Measurements from ENCODE around the gene GBP2. TPM values are rescaled to one million over a fixed set of nuclear protein-coding genes. Genes with fewer than 3 reads are reported as not detected.

The GBP2 gene
- total and polyA plus RNA-seq, 12 donors, result 13.8 to 356 (median 204) TPM

DNA sequence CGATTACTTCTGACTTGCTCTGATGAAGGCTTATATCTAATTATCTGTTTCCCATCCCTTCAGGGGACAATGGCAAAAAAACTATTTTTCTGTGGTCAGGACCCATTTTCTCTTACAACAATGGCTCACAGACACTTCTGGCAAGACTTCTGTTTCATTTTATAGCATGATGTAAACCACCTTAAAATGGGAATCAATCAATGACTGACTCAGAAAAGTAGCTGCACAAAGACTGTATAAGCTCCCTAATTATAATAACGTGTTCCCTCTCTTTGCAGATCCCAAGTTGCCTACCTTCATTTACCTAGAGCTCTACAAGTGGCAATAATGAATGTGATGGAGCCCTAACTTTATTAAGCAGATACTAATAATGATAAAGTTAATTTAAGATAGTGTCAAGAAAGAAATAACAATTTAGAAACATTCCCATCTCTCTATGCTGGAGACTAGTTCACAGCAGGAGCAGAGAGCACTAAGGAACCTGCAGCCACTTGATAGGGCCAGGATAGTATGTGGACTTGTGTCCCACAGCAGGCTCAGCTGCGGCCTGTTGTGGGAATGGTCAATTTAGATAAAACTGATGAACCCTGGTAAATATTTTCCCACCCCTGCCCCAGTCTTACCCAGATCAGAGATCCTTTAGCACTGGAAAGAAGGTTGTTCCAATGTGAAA is 538 bp downstream of the GBP2 start:
- peaks cover 31 to 45% of the 10 kb centered on the region in 2 donors for H3K4me1 ChIP-seq (replicated peaks in 1 of 2)
- no peaks in the 10 kb centered on the region for H3K9me3 ChIP-seq (replicated peaks in 1 of 3)
- H3K27me3 ChIP-seq, result no peaks in the 10 kb centered on the region
- peaks cover 0 to 14% of the 10 kb centered on the region in 2 donors for H3K36me3 ChIP-seq (replicated peaks in 1 of 2)
- intact Hi-C loops (cut with DNase I), result no loop called here
- 34 to 50% (median 43%) methylated on average over 3 of the region's 3 CpGs for WGBS, 4 donors
- H3K27ac ChIP-seq, result peak overlapping the region; percentile 36 to 81 (median 75)
- TF ChIP-seq POLR2A (IDR thresholded peaks at IDR 0.05), result no peak
- TF ChIP-seq, protein P1, sequence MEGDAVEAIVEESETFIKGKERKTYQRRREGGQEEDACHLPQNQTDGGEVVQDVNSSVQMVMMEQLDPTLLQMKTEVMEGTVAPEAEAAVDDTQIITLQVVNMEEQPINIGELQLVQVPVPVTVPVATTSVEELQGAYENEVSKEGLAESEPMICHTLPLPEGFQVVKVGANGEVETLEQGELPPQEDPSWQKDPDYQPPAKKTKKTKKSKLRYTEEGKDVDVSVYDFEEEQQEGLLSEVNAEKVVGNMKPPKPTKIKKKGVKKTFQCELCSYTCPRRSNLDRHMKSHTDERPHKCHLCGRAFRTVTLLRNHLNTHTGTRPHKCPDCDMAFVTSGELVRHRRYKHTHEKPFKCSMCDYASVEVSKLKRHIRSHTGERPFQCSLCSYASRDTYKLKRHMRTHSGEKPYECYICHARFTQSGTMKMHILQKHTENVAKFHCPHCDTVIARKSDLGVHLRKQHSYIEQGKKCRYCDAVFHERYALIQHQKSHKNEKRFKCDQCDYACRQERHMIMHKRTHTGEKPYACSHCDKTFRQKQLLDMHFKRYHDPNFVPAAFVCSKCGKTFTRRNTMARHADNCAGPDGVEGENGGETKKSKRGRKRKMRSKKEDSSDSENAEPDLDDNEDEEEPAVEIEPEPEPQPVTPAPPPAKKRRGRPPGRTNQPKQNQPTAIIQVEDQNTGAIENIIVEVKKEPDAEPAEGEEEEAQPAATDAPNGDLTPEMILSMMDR (IDR thresholded peaks at IDR 0.05), result no peak
- peak overlapping the region; percentile 52 to 71 (median 64) for H3K4me3 ChIP-seq
- no peak for DNase-seq

- no peaks in the 10 kb centered on the region for H3K27me3 ChIP-seq
These were observed 4.3 kb downstream of the GBP2 start for GRCh38 chr1:89121641-89122040.

DNA sequence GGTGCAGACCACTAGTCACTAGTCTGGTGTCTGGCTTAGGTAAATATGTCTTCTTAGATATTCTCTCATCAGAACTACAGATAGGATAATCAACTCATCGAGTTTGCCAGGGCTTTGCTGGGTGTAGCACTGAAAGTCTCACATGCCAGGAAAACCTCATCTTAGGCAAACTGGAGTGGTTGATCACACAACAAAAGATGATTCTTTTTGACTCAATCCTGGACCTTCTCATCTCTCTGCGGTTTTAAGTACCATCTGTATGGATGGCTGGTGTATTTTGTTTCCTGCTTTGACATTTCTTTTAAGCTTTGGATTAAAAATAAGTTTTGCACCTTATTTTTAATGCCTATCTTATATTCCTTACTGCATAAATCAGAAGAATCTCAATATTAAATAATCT is 11.3 kb downstream of the GBP2 start:
- H3K4me3 ChIP-seq, result no peak overlapping the region
- peaks cover 0 to 94% of the 10 kb centered on the region in 2 donors for H3K36me3 ChIP-seq (replicated peaks in 1 of 2)
- H3K27me3 ChIP-seq, result no peaks in the 10 kb centered on the region
- WGBS, 4 donors, result 80 to 85% (median 84%) methylated on average over 2 of the region's 2 CpGs
- DNase-seq, result no peak
- H3K27ac ChIP-seq, result no peak overlapping the region
- no peaks in the 10 kb centered on the region for H3K9me3 ChIP-seq (replicated peaks in 1 of 3)
- H3K4me1 ChIP-seq (replicated peaks in 1 of 2), result no peaks in the 10 kb centered on the region
- TF ChIP-seq, protein P1 (IDR thresholded peaks at IDR 0.05), result no peak
- TF ChIP-seq POLR2A (IDR thresholded peaks at IDR 0.05), result no peak
- intact Hi-C loops (cut with DNase I), result loop anchor here in 1 of 2 donors (10.0 kb wide), 1 partner anchor 240 kb away; no protein-coding TSS in a partner anchor

More at GRCh38 chr1:89121641-89122040, 4.3 kb downstream of the GBP2 start:
- Histone ChIP-seq H3K9me3 (replicated peaks in 1 of 3) (no peaks in the 10 kb centered on the region), H3K36me3 (replicated peaks in 1 of 2) (peaks cover 0 to 51% of the 10 kb centered on the region in 2 donors), H3K4me3 (no peak overlapping the region), H3K27ac (no peak overlapping the region), H3K4me1 (replicated peaks in 1 of 2) (peaks cover 19 to 28% of the 10 kb centered on the region in 2 donors)
- intact Hi-C loops (cut with DNase I), result no loop called here
- TF ChIP-seq POLR2A (IDR thresholded peaks at IDR 0.05), result no peak
- TF ChIP-seq, protein P1 (IDR thresholded peaks at IDR 0.05), result no peak
- WGBS, 4 donors, result 95 to 99% (median 96%) methylated on average over 7 to 8 of the region's 8 CpGs
- no peak for DNase-seq

GRCh38 chr1:89112871-89113613 is 12.9 kb downstream of the GBP2 start:
- intact Hi-C loops (cut with DNase I), result loop anchor here in 1 of 2 donors (10.0 kb wide), 1 partner anchor 242 kb away; no protein-coding TSS in a partner anchor
- Histone ChIP-seq H3K36me3 (replicated peaks in 1 of 2) (peaks cover 0 to 94% of the 10 kb centered on the region in 2 donors), H3K9me3 (replicated peaks in 1 of 3) (no peaks in the 10 kb centered on the region), H3K27me3 (no peaks in the 10 kb centered on the region), H3K27ac (no peak overlapping the region), H3K4me3 (no peak overlapping the region), H3K4me1 (replicated peaks in 1 of 2) (no peaks in the 10 kb centered on the region)
- no peak for TF ChIP-seq POLR2A (IDR thresholded peaks at IDR 0.05)
- no peak for DNase-seq
- WGBS, 4 donors, result 71 to 77% (median 76%) methylated on average over 5 of the region's 5 CpGs

Data from adrenal gland (tissue), 12 donors.